ENCODE data around the gene ZNF628.

Gene ZNF628

GRCh38 chr19:55502197-55502952, 26.0 kb downstream of the ZNF628 start:
- no peak for DNase-seq

- no peak for DNase-seq
These were observed 26.7 kb downstream of the ZNF628 start for GRCh38 chr19:55503157-55503501.

- DNase-seq: peak; percentile 9
These were observed 27.3 kb downstream of the ZNF628 start for GRCh38 chr19:55503502-55504251.

GRCh38 chr19:55504252-55504603, 27.8 kb downstream of the ZNF628 start:
- no peak for DNase-seq

GRCh38 chr19:55504981-55505380, 28.6 kb downstream of the ZNF628 start:
- no peak for DNase-seq

- no peak for DNase-seq
These were observed 31.7 kb downstream of the ZNF628 start for GRCh38 chr19:55508120-55508519.

- peak; percentile 83 for DNase-seq
These were observed 40.6 kb downstream of the ZNF628 start for GRCh38 chr19:55516878-55517620.

GRCh38 chr19:55519451-55520311, 43.3 kb downstream of the ZNF628 start:
- DNase-seq: no peak

- no peak for DNase-seq
These were observed 44.4 kb downstream of the ZNF628 start for GRCh38 chr19:55520691-55521292.

GRCh38 chr19:55525289-55526101, 49.1 kb downstream of the ZNF628 start:
- DNase-seq: no peak

GRCh38 chr19:55526216-55527196, 50.1 kb downstream of the ZNF628 start:
- peak; percentile 15 for DNase-seq

- DNase-seq: no peak
These were observed 51.0 kb downstream of the ZNF628 start for GRCh38 chr19:55527197-55528029.

- no peak for DNase-seq
These were observed 51.8 kb downstream of the ZNF628 start for GRCh38 chr19:55528030-55528803.

- no peak for DNase-seq
These were observed 53.3 kb downstream of the ZNF628 start for GRCh38 chr19:55529636-55530234.

- DNase-seq: no peak
These were observed 54.6 kb downstream of the ZNF628 start for GRCh38 chr19:55530996-55531395.

Measured in NCI-H1436 treated with DMSO at 0.1 percent for 48 hours (cell line).